ENCODE data around the gene PPP1CC.

Gene PPP1CC

DNA sequence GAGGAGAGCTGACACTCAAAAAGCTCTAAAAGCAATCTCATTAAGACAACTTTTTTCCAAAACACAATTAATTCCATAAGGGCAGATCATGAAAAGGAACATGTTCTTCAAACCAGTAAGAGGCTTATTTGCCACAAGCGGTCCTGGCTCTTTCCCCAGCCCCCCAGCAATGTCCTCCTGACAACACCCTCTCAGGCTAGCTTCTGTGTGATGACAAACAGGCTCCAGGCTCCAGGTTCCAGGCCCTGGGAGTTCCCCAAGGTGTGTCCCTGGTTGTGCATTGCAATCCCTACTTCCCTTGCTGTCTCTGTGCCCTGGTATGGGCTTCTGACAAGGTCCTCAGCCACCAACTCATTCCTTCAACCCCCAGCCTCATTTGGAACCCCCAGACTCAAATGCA is 62.7 kb downstream of the PPP1CC start:
- no peaks in the 10 kb centered on the region for H3K9me3 ChIP-seq (ENCODE audit: insufficient read depth, low read depth, low read length)
- no peaks in the 10 kb centered on the region for H3K4me1 ChIP-seq (ENCODE audit: insufficient read depth, low read length)
- no peak overlapping the region for H3K4me3 ChIP-seq (ENCODE audit: low read length)
- no peaks in the 10 kb centered on the region for H3K36me3 ChIP-seq (ENCODE audit: insufficient read depth, low read depth, low read length)
- H3K9ac ChIP-seq (ENCODE audit: low read depth, low read length) = no peak overlapping the region
- no peak overlapping the region for H3K27ac ChIP-seq (ENCODE audit: low read length)
- H3K27me3 ChIP-seq (ENCODE audit: insufficient read depth, low read length) = no peaks in the 10 kb centered on the region

DNA sequence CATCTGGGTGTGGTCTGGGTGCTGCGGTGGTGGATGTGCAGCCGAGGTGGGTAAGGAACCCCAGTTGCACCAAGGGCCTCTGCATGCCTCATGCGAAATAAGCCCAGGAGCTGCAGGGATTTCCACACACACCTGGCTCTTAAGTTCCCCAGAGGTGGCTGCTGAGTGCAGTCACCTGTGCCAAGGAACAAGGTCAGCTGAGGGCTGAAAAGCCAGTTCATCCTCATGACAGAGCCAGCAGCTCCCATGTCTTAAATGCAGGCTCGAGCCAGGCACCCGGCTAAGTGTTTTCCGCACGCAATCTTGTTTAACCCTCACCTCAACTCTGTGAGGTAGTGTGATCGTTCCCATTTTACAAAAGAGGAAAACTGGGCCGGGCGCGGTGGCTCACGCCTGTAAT is 63.5 kb downstream of the PPP1CC start:
- Histone ChIP-seq H3K9ac (ENCODE audit: low read depth, low read length) (no peak overlapping the region), H3K27ac (ENCODE audit: low read length) (no peak overlapping the region), H3K9me3 (ENCODE audit: insufficient read depth, low read depth, low read length) (no peaks in the 10 kb centered on the region), H3K36me3 (ENCODE audit: insufficient read depth, low read depth, low read length) (no peaks in the 10 kb centered on the region), H3K4me1 (ENCODE audit: insufficient read depth, low read length) (no peaks in the 10 kb centered on the region), H3K27me3 (ENCODE audit: insufficient read depth, low read length) (no peaks in the 10 kb centered on the region), H3K4me3 (ENCODE audit: low read length) (no peak overlapping the region)

DNA sequence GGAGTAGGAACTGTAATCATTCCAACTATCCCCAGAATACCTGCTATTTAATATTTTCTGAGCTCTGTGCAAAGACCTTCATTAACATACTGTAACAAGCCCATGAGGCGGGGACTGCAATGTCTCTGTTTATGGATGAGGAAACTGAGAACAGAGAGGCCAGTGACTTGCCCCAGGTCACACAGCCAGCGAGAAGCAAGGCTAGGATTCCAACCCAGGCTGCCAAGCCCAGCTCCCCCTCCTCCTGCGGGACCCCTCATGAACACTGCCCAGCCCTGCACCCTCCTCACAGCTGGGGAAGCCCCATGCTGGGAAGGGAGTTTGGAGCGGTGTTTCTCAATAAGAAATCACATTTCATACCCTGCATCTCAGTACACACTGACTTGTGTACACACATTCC is 64.7 kb downstream of the PPP1CC start:
- H3K36me3 ChIP-seq (ENCODE audit: insufficient read depth, low read depth, low read length) = no peaks in the 10 kb centered on the region
- no peaks in the 10 kb centered on the region for H3K27me3 ChIP-seq (ENCODE audit: insufficient read depth, low read length)
- H3K27ac ChIP-seq (ENCODE audit: low read length) = no peak overlapping the region
- H3K9me3 ChIP-seq (ENCODE audit: insufficient read depth, low read depth, low read length) = no peaks in the 10 kb centered on the region
- H3K4me3 ChIP-seq (ENCODE audit: low read length) = no peak overlapping the region
- no peaks in the 10 kb centered on the region for H3K4me1 ChIP-seq (ENCODE audit: insufficient read depth, low read length)
- no peak overlapping the region for H3K9ac ChIP-seq (ENCODE audit: low read depth, low read length)

DNA sequence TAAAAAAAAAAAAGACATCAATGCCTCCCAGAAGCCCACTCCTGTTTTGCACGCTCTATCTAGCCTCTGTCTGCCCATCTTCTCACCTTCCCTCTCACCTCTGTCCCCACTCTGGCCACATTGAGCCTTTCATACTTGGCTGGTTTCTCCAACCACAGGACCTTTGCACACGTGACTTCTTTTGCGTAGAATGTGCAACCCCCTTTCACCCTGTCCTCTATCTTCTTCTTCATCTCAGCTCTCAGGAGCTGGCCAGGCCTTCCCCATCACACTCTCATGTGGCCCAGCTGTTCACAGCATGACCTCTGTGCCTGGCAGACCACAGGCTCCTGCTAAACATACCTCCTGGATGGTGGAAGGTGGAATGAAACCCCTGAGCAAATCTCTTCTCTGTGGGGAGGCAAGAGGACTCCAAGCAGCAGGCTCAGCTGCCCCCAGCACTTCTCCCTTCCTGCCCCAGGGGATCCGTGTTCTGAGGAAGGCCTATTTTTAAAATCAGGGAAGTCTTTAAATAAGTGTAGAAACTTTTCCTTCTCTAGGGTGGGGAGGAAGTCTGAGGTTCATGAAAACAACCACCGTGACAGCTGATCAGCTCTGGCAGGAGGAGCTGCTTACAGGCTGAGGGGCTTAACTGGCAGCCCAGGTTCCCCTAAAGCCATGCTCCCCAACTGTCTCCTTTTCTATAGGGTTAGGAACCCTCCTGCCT is 65.3 kb downstream of the PPP1CC start:
- H3K27me3 ChIP-seq (ENCODE audit: insufficient read depth, low read length) = no peaks in the 10 kb centered on the region
- no peaks in the 10 kb centered on the region for H3K36me3 ChIP-seq (ENCODE audit: insufficient read depth, low read depth, low read length)
- no peak overlapping the region for H3K9ac ChIP-seq (ENCODE audit: low read depth, low read length)
- H3K4me3 ChIP-seq (ENCODE audit: low read length) = no peak overlapping the region
- H3K4me1 ChIP-seq (ENCODE audit: insufficient read depth, low read length) = no peaks in the 10 kb centered on the region
- no peak overlapping the region for H3K27ac ChIP-seq (ENCODE audit: low read length)
- H3K9me3 ChIP-seq (ENCODE audit: insufficient read depth, low read depth, low read length) = no peaks in the 10 kb centered on the region

DNA sequence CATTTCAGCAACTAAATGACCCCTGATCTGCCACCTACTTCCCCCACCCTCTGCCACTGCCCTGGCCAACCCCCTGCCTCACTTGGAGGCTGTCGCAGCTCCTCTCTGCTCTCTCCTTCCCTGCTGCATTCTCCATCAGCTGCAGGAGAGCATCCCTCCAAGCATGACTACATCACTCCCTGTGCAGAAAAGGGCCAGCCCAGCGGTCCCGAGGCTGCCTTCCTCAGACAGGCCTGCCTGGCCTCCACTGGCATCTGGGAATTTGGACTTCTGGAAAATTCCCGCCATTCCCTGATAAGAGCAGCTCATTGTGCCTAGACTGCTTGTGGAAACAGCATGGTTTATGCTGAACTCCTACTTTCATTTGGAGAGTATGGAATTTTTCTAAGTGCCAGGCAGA is 66.5 kb downstream of the PPP1CC start:
- Histone ChIP-seq H3K9ac (ENCODE audit: low read depth, low read length) (no peak overlapping the region), H3K4me1 (ENCODE audit: insufficient read depth, low read length) (no peaks in the 10 kb centered on the region), H3K27ac (ENCODE audit: low read length) (no peak overlapping the region), H3K4me3 (ENCODE audit: low read length) (no peak overlapping the region), H3K36me3 (ENCODE audit: insufficient read depth, low read depth, low read length) (no peaks in the 10 kb centered on the region), H3K9me3 (ENCODE audit: insufficient read depth, low read depth, low read length) (no peaks in the 10 kb centered on the region), H3K27me3 (ENCODE audit: insufficient read depth, low read length) (no peaks in the 10 kb centered on the region)

DNA sequence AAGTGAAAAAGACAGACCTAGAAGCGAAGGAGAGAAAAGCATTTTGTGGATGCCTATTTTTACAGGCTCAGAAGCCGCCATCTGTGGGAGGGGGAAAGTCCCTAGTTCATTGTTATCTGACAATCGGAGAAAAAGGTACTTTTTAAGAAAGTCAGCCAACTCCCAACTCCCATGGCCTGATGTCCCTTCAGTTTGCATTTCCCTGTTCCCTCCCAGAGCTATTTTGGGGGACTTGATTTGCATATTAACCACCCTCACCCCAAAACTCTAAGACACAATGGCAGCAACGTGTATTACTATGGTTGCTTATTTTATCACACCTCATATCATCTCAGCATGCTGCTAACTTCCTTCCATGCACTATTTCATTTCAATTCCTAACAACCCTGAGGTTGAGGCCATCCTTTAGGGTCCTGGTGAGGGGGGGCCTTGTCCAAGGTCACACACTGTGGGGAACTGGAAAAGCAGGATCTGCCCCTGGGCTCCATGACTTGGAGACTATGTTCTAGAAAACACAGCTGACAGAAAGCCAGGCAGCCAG is 72.5 kb downstream of the PPP1CC start:
- Histone ChIP-seq H3K27me3 (ENCODE audit: insufficient read depth, low read length) (no peaks in the 10 kb centered on the region), H3K27ac (ENCODE audit: low read length) (no peak overlapping the region), H3K9ac (ENCODE audit: low read depth, low read length) (no peak overlapping the region), H3K4me1 (ENCODE audit: insufficient read depth, low read length) (no peaks in the 10 kb centered on the region; the same call in 1 of the 2 replicates), H3K9me3 (ENCODE audit: insufficient read depth, low read depth, low read length) (no peaks in the 10 kb centered on the region), H3K36me3 (ENCODE audit: insufficient read depth, low read depth, low read length) (no peaks in the 10 kb centered on the region), H3K4me3 (ENCODE audit: low read length) (no peak overlapping the region)

Measured in iPS-20b (cell line).